ENCODE data around the gene ZFX. TPM values are rescaled to one million over a fixed set of nuclear protein-coding genes. Genes with fewer than 3 reads are reported as not detected.

The ZFX gene
- total RNA-seq, 1 donor from 2014 or later: 32.8 TPM

- Histone ChIP-seq H3K36me3 (no peaks in the 10 kb centered on the region), H3K4me1 (no peaks in the 10 kb centered on the region), H3K4me3 (no peak overlapping the region), H3K27ac (replicated peaks) (no peak overlapping the region), H3K27me3 (ENCODE audit: low read depth) (no peaks in the 10 kb centered on the region), H3K9me3 (replicated peaks) (no peaks in the 10 kb centered on the region)
- TF ChIP-seq CTCF (IDR thresholded peaks at IDR 0.05; ENCODE audit: borderline replicate concordance): no peak
- DNase-seq: no peak
- intact Hi-C loops (cut with micrococcal nuclease): no loop called here
Measured at GRCh38 chrX:24235084-24235710, 85.7 kb downstream of the ZFX start.

- peak; percentile 57 for TF ChIP-seq CTCF (IDR thresholded peaks at IDR 0.05; ENCODE audit: borderline replicate concordance)
- peak overlapping the region; percentile 55 for H3K27ac ChIP-seq (replicated peaks)
- H3K4me3 ChIP-seq: no peak overlapping the region
- intact Hi-C loops (cut with micrococcal nuclease): loop anchor here (10.0 kb wide), 1 partner anchor 157 kb away; no protein-coding TSS in a partner anchor
- H3K36me3 ChIP-seq: no peaks in the 10 kb centered on the region
- H3K27me3 ChIP-seq (ENCODE audit: low read depth): no peaks in the 10 kb centered on the region
- no peaks in the 10 kb centered on the region for H3K4me1 ChIP-seq
- no peak for DNase-seq
- H3K9me3 ChIP-seq (replicated peaks): no peaks in the 10 kb centered on the region
Measured at GRCh38 chrX:24241822-24242648, 92.5 kb downstream of the ZFX start.

GRCh38 chrX:24242649-24243175, 93.2 kb downstream of the ZFX start:
- H3K27me3 ChIP-seq (ENCODE audit: low read depth): no peaks in the 10 kb centered on the region
- DNase-seq: peak; percentile 42

DNA sequence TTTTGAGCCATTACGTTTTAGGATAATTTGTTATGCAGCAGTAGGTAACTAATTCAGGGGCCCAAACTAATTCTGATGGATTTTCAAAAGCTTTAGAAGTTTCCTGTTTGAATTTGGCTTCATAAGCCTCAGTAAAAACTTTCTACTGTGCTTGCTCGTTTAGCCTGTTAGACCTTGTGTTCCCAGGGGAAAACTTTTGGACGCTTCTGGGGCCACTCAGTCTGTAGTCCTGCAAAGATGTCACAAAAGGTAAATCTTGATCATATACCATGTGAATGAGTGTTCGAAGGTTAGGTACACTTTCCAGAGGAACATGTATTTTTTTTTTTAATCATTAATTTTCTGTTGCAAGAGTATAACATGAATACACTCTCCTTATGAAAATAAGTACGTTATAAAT, 93.7 kb downstream of the ZFX start:
- no peak for DNase-seq
- Histone ChIP-seq H3K27me3 (ENCODE audit: low read depth) (no peaks in the 10 kb centered on the region), H3K27ac (replicated peaks) (peak overlapping the region; percentile 55), H3K9me3 (replicated peaks) (no peaks in the 10 kb centered on the region), H3K4me3 (no peak overlapping the region), H3K36me3 (no peaks in the 10 kb centered on the region), H3K4me1 (no peaks in the 10 kb centered on the region)
- intact Hi-C loops (cut with micrococcal nuclease): loop anchor here (10.0 kb wide), 1 partner anchor 158 kb away; no protein-coding TSS in a partner anchor
- no peak for TF ChIP-seq CTCF (IDR thresholded peaks at IDR 0.05; ENCODE audit: borderline replicate concordance)

More at GRCh38 chrX:24242649-24243175, 93.2 kb downstream of the ZFX start:
- Histone ChIP-seq H3K9me3 (replicated peaks) (no peaks in the 10 kb centered on the region), H3K4me3 (no peak overlapping the region), H3K27ac (replicated peaks) (peak overlapping the region; percentile 55), H3K36me3 (no peaks in the 10 kb centered on the region), H3K4me1 (no peaks in the 10 kb centered on the region)
- TF ChIP-seq CTCF (IDR thresholded peaks at IDR 0.05; ENCODE audit: borderline replicate concordance): no peak
- intact Hi-C loops (cut with micrococcal nuclease): loop anchor here (10.0 kb wide), 1 partner anchor 158 kb away; no protein-coding TSS in a partner anchor

- Histone ChIP-seq H3K27ac (replicated peaks) (peak overlapping the region; percentile 55), H3K4me1 (no peaks in the 10 kb centered on the region), H3K4me3 (no peak overlapping the region), H3K36me3 (no peaks in the 10 kb centered on the region), H3K27me3 (ENCODE audit: low read depth) (no peaks in the 10 kb centered on the region), H3K9me3 (replicated peaks) (no peaks in the 10 kb centered on the region)
- no peak for TF ChIP-seq CTCF (IDR thresholded peaks at IDR 0.05; ENCODE audit: borderline replicate concordance)
- no peak for DNase-seq
- intact Hi-C loops (cut with micrococcal nuclease): loop anchor here (10.0 kb wide), 1 partner anchor 159 kb away; no protein-coding TSS in a partner anchor
Measured at GRCh38 chrX:24243692-24244091, 94.2 kb downstream of the ZFX start.
